ENCODE results near the gene SERGEF. TPM values are rescaled to one million over a fixed set of nuclear protein-coding genes. Genes with fewer than 3 reads are reported as not detected.
A peak's percentile ranks its signal among the peaks of the same experiment; 100 is the strongest.

Gene SERGEF
- total and polyA plus RNA-seq, 2 of the 13 experiments (the other 11 are each of a cell fraction or from before 2014, with no cell fraction given): 54.5 to 114 TPM

DNA sequence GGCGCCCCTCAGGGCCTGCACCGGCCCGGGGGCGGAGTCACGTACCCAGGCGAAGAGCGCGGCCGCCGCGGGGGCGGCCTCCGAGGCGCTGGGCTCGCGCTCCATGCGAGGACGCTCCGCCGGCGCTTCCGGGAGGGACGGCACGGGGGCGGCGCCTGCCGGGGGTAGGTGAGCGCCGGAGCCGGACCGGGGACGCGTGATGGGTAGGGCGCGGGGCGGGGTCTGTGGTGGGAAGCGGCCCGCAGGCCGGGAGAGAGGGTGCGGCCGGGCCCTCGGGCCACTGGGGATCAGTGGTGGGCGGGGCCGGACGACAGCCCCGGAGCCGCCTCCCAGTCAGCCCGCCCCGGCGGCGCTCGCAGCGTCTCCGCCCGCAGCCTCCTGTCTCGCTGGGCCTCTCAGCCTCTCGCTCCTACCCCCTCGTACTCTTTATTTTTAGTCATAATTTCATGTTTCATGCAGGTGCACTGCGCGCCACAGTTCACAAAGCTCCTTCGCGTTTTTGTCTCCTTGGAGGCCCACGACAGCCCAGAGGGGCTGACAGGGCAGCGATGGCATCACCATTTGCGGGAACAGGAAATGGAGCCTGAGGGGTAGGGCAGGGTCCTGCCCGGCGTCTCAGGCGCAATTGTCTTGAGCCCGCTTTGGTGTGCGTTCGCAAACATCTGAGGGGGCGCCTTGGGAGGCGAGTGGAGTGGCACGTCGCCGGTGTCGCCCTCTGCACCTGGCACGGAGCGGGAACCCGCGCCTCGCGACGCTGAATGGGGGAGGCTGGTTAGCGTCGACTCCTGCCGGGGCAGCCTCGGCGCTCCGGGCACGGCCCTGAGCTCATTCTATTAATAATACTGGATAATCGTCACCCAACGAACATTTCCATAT, at the start of gene SERGEF (continued):
- TF ChIP-seq, protein P1, sequence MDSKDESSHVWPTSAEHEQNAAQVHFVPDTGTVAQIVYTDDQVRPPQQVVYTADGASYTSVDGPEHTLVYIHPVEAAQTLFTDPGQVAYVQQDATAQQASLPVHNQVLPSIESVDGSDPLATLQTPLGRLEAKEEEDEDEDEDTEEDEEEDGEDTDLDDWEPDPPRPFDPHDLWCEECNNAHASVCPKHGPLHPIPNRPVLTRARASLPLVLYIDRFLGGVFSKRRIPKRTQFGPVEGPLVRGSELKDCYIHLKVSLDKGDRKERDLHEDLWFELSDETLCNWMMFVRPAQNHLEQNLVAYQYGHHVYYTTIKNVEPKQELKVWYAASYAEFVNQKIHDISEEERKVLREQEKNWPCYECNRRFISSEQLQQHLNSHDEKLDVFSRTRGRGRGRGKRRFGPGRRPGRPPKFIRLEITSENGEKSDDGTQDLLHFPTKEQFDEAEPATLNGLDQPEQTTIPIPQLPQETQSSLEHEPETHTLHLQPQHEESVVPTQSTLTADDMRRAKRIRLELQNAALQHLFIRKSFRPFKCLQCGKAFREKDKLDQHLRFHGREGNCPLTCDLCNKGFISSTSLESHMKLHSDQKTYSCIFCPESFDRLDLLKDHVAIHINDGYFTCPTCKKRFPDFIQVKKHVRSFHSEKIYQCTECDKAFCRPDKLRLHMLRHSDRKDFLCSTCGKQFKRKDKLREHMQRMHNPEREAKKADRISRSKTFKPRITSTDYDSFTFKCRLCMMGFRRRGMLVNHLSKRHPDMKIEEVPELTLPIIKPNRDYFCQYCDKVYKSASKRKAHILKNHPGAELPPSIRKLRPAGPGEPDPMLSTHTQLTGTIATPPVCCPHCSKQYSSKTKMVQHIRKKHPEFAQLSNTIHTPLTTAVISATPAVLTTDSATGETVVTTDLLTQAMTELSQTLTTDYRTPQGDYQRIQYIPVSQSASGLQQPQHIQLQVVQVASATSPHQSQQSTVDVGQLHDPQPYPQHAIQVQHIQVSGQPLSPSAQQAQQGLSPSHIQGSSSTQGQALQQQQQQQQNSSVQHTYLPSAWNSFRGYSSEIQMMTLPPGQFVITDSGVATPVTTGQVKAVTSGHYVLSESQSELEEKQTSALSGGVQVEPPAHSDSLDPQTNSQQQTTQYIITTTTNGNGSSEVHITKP (CRISPR knock-in tag; IDR thresholded peaks at IDR 0.05; ENCODE audit: low read depth): no peak
- TF ChIP-seq ZNF12 (CRISPR knock-in tag; IDR thresholded peaks at IDR 0.05): peak; percentile 11; the same call in 1 of the 2 replicates
- TF ChIP-seq ZNF772 (CRISPR knock-in tag; IDR thresholded peaks at IDR 0.05): peak; percentile 51; the same call in 1 of the 2 replicates
- TF ChIP-seq, protein P2, sequence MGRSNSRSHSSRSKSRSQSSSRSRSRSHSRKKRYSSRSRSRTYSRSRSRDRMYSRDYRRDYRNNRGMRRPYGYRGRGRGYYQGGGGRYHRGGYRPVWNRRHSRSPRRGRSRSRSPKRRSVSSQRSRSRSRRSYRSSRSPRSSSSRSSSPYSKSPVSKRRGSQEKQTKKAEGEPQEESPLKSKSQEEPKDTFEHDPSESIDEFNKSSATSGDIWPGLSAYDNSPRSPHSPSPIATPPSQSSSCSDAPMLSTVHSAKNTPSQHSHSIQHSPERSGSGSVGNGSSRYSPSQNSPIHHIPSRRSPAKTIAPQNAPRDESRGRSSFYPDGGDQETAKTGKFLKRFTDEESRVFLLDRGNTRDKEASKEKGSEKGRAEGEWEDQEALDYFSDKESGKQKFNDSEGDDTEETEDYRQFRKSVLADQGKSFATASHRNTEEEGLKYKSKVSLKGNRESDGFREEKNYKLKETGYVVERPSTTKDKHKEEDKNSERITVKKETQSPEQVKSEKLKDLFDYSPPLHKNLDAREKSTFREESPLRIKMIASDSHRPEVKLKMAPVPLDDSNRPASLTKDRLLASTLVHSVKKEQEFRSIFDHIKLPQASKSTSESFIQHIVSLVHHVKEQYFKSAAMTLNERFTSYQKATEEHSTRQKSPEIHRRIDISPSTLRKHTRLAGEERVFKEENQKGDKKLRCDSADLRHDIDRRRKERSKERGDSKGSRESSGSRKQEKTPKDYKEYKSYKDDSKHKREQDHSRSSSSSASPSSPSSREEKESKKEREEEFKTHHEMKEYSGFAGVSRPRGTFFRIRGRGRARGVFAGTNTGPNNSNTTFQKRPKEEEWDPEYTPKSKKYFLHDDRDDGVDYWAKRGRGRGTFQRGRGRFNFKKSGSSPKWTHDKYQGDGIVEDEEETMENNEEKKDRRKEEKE (IDR thresholded peaks at IDR 0.05): no peak
- TF ChIP-seq ZFP82 (CRISPR knock-in tag; IDR thresholded peaks at IDR 0.05; ENCODE audit: borderline replicate concordance): peak; percentile 84; the same call in 1 of the 2 replicates
- no peak for TF ChIP-seq CBX2 (IDR thresholded peaks at IDR 0.05; ENCODE audit: low read depth, low read length)
- TF ChIP-seq CBX2 (CRISPR knock-in tag; IDR thresholded peaks at IDR 0.05; ENCODE audit: low read depth): no peak
- TF ChIP-seq MYC (CRISPR knock-in tag; IDR thresholded peaks at IDR 0.05; ENCODE audit: borderline replicate concordance): peak; percentile 29
- TF ChIP-seq PHF8 (CRISPR knock-in tag; IDR thresholded peaks at IDR 0.05): peak; percentile 82
- TF ChIP-seq, protein P3, sequence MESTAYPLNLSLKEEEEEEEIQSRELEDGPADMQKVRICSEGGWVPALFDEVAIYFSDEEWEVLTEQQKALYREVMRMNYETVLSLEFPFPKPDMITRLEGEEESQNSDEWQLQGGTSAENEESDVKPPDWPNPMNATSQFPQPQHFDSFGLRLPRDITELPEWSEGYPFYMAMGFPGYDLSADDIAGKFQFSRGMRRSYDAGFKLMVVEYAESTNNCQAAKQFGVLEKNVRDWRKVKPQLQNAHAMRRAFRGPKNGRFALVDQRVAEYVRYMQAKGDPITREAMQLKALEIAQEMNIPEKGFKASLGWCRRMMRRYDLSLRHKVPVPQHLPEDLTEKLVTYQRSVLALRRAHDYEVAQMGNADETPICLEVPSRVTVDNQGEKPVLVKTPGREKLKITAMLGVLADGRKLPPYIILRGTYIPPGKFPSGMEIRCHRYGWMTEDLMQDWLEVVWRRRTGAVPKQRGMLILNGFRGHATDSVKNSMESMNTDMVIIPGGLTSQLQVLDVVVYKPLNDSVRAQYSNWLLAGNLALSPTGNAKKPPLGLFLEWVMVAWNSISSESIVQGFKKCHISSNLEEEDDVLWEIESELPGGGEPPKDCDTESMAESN (CRISPR knock-in tag; conservative IDR thresholded peaks at IDR 0.05): no peak
- TF ChIP-seq BCL6 (CRISPR knock-in tag; IDR thresholded peaks at IDR 0.05): peak; percentile 28
- TF ChIP-seq EP300 (IDR thresholded peaks at IDR 0.05; ENCODE audit: low read depth in 2 of 2, low read length in 2 of 2): peak in 1 of 2 experiments; percentile 16; a peak in 1 of 4 replicates
- TF ChIP-seq EP300 (CRISPR knock-in tag; IDR thresholded peaks at IDR 0.05; ENCODE audit: borderline replicate concordance): 0 out of 2 replicates have a peak, but pooled peaks have one; percentile 7
- TF ChIP-seq POLR2G (IDR thresholded peaks at IDR 0.05; ENCODE audit: low read depth, low read length): peak; percentile 86
- TF ChIP-seq, protein P4, sequence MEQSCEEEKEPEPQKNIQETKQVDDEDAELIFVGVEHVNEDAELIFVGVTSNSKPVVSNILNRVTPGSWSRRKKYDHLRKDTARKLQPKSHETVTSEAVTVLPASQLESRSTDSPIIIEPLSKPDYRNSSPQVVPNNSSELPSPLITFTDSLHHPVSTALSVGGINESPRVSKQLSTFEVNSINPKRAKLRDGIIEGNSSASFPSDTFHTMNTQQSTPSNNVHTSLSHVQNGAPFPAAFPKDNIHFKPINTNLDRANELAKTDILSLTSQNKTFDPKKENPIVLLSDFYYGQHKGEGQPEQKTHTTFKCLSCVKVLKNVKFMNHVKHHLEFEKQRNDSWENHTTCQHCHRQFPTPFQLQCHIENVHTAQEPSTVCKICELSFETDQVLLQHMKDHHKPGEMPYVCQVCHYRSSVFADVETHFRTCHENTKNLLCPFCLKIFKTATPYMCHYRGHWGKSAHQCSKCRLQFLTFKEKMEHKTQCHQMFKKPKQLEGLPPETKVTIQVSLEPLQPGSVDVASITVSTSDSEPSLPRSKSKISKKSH (CRISPR knock-in tag; IDR thresholded peaks at IDR 0.05; ENCODE audit: borderline replicate concordance): peak; percentile 89
- no peak for TF ChIP-seq ZFP41 (CRISPR knock-in tag; IDR thresholded peaks at IDR 0.05; ENCODE audit: borderline replicate concordance)
- TF ChIP-seq BORCS8-MEF2B (CRISPR knock-in tag; IDR thresholded peaks at IDR 0.05): peak; percentile 44
- TF ChIP-seq ZNF724P (CRISPR knock-in tag; IDR thresholded peaks at IDR 0.05; ENCODE audit: borderline replicate concordance): no peak; the same call in 1 of the 2 replicates
- TF ChIP-seq HDAC6 (IDR thresholded peaks at IDR 0.05; ENCODE audit: low read depth, low read length): no peak
